Stimulated activated CD4-positive, alpha-beta T cell treated with anti-CD3 and anti-CD28 coated beads, Interleukin-1b, Interleukin-23, amount 100 ng/mL, for 24 hours (primary cell): ENCODE measurements around the gene CARNS1.

Experiments
- DNase-seq, 4 experiments: peaks; one replicate each; pipeline ENCODE4 v3.0.0-alpha.2; 2020; ENCODE audit warnings: low read depth in 4 of 4, low spot score in 1 of 4

Gene CARNS1

DNA sequence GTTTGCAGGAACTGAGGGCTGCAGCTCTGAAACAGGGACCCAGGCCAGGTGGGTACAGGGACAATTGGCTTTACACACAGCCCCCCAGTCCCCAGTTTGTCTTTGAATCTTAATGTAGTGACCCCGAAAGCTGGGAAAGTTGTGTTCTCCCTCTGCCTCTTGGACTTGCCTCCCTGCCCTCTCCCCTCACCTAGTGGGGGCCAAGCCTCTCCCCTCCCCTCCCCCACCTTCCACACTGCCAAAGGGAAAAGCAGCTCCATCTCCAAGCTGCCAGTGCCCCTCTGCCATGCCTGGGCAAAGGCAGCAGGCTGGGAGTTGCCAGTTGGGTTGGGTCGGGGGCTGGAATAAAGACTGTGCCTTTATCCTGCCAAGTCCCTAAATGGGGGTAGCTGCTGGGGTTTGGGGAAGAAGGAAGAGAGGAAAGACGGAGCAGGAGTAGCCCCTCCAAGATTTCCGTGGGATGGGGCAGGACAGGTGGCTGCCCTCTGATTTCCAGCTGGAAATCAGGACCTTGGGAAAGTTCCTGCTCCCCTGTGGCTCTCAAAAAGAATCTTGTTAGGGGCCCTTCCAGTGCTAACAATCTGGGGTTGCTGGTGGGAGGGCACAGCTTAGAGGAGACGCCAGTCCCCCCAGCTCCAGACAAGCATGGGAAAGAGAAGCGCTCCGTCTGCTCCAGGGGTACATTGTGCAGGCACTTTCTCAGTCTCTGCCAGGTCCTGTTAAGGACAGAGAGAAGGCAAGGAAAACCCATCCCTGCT is 39.2 kb upstream of the CARNS1 start:
- DNase-seq: no peak

DNA sequence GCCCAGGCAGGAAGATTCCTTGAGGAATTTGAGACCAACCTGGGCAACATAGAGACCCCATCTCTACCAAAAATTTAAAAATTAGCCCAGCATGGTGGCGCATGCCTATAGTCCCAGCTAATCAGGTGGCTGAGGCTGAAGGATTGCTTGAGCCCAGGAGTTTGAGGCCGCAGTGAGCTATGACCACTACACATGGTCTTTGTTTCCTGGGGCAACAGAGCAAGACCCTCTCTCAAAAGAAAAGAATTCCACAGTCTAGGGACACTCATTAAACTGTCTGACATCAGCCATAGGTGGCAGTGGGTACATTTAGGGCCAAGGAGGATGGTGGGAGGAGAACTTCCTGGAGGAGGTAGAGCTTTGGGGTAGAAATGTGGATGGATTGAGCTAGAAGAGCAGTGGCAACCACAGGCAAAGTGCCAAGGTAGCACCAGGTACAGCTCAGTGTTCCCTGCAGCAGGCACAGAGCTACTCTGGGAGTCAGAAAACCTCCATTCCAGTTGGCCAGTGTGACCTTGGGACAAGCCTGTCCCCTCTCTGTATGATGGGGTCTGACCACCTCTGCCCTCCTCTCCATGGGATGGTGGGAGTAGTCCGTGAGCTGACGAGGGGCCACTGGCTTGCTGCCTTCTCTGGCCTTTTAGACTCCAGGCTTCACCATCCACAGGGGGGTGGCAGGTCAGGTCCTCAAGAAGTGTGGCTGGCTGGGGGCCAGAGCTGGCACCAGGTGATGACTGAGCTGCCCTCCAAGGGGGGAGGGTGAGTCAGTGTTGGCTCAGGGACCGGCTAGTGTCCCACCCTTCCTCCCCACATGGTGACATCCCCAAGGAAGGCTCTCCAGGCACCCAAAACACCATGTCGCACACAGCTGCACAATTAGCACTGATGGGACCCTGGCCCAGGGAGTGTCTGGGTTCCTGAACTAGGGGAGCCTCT is 38.3 kb upstream of the CARNS1 start:
- DNase-seq: no peak

DNA sequence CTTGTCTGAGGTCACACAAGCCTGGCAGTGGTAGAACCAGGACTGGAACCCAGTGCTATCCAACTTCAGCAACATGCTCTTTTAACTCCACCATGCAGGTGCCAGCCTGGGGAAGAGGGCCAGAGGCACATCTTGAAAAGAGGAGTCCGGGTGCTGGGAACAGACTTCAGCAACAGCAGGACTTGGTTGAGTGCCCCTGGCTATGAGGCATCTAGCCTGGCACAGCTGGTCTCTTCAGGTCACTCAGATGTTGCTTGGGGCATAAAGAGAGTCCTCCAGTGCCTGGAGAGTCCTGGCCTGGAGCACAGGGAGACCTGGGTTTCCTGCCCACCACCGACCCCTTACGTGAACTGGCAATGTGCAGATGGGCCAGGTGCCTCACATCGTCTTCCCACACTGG is 36.9 kb upstream of the CARNS1 start:
- no peak for DNase-seq

DNA sequence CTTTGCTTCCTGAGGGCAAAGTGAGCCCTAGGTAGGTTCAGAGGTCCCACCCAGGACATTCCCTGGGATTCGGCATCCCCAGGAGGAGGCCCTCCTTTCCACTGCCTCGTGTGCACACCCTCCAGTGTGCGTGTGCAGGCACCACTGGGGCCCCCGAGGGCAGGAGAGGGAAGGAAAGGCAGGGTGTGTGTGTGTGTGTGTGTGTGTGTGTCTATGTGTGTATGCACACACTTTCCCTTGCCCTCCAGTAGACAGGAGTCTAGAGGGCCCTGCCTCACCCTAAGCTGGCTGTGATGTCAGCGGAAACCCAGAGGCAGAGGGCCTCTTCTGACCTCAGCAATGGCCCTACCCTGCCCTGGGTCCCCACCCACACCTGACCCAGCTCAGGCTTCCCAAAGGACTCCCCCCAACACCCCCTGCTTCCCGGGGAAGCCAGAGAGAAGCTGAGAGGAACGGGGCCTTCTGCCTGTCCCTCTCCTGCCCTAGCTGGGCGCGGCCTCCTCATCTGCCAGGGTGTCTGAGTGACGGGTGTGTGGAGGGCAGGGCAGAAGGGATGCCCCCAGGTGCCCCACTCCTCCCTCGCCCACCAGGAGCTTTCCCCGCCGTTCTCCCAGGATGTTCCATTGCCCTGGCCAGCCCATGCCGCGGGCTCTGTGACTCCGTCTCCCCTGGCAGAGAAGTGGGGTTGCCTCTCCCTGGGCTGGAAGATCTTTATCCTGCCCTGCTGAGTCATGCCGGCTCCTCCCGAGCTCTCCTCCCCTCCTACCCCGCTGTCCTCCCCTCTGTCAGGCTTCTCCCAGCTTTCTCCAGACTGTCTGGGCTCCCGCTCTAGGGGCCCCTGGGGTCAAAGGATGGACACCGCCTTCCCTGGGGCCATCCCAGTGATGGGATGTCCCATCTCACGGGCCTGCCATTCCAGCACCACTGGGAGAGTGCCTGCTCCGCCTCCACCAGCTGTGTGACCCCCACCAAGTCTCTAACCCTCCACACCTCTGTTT is 36.1 kb upstream of the CARNS1 start:
- DNase-seq: no peak

DNA sequence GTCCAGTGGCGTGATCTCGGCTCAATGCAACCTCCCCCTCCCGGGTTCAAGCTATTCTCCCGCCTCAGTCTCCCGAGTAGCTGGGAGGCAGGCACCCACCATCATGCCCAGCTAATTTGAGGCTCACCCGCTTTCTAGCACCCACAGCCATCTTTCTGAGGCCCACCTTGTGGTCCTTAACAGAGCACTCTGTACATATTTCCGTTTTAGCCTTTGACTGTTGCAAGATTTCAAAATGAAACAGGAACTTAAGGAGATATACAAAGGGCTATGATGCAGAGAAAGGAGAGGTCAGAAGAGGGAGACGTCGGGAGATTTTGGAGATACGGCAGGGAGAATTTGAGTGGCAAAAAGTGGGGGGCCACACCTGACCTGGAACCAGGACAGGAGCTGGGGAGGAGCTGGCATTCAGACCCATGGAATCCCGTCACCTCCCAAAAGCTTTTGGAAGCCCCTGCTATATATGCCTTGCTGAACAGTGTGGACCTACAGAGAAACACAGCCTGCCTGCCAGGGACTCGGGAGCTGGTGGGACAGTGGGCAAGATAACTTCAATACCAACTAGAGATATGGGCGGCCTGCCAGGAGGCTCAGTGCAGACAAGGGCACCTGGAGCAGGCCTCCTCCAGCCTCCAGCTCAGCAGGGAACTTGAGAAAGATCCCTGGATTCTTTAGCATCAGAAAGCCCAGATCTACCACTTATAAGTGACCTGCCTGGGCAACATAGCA is 34.1 kb upstream of the CARNS1 start:
- DNase-seq: no peak

DNA sequence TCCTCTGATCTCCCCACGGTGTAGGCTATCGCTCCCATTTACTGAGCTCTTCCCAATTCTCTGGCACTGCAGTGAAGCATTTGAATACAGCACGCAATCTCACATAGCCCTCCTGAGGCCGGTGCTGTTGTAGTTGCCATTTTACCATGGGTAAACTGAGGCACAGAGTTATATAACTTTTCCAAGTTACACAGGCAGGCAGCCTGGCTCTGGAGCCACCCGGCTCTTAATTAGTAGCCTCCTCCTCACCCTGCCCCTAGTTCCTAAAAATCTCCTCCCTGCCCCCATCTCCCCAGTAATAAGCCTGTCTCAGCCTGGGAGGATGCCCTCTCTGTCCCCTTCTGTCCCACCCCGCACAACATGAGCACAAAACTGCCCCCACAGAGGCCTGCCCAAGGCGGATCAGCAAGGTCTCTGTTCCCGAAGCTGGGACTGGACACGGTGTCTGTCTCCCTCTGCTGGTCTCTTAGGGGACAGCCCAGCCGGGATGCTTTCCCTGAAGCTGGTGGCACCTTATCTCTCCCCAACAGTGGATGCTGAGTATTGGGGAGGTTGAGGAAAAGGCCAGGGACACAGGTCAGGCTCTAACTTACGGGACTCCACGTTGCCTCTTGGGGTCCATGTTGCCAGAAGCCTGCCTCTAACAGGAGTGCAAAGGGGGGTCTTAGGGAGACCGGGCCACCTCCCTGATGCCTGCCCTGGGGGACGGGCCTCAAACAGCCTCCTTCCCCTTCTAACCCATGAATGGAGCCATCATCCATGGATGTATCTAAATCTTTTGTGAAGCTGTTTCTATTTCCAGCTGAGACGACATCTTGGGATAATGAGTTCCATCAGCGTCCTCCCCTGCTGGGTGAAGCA is 33.0 kb upstream of the CARNS1 start:
- peak; percentile 54 to 70 (median 66) for DNase-seq

DNA sequence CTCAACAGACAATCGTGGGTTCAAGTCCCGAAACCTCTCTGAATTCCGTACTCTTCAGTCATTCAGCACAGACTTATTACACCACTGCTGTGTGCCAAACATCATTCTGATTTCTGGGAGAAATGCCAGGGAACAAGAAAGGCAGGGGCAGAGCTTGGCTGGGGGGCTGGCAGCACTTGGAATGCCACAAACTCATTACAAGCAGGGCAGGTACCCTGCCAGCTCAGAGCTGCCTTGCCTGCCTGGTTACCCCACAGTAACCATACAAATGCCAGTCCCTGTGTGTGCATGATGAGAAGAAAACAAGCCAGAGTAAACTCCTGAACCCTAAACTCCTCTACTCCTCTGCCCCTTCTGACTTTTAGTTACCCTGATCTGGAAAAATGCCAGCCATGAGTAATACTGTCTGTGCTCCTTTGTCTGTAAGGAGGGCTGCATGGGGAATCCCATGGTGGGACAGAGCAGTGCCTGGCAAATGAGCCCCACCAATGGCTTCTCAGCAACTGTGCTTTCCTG is 30.6 kb upstream of the CARNS1 start:
- DNase-seq: no peak

DNA sequence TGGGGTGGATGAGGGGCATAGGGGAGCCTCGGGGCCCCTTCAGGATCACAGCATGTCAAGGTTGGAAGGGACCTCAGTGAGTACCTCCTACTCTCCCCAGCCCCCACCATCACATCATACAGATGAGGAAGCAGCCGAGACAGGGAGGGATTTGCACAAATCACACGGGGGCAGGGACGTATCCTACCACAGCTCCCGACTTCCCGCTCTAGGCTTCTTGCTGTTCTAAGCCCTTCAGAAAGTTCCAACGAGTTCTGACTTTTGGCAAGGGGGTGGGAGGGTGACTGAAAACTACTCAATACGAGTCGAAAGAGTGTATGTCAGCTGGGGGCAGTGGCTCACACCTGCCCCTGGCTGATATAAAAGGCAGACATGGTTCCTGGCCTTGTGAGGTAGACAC is 28.4 kb upstream of the CARNS1 start:
- DNase-seq: no peak

DNA sequence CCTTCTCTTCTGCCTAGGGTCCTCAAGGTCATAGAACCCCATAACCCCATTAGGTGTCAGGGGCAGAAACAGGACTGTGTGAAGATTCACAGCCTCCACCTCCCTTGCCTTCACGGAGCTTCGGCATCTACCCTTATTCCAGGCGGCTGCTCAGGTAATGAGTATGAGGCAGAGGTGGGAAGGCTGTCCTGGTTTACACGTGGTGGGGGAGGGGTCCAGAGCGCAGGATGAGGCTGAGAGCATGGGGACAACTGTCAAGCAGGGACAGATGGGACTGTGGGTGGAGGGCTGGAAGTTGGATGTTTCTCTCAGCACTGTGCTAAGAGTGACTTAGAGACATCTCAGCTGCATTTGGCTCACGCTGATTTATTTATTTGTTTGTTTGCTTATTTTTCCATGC is 28.0 kb upstream of the CARNS1 start:
- no peak for DNase-seq

DNA sequence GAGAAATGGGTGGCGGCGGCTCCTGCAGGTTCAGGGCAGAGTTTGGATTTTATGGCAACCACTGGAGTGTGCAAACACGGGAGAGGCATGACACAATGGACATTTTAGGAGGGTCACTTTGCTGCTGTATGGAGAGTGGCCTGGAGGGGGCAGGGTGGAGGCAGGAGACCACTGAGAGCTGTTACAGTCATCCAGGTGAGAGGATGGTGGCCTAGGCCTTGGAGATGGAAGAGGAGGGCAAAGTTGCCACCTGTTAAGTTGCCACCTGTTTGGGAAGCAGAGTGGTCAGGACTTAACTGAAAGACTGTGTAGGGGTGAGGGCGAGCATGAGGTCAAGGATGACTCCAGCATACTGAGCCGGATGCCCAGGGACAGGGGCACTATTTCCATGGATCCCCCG is 26.0 kb upstream of the CARNS1 start:
- no peak for DNase-seq

DNA sequence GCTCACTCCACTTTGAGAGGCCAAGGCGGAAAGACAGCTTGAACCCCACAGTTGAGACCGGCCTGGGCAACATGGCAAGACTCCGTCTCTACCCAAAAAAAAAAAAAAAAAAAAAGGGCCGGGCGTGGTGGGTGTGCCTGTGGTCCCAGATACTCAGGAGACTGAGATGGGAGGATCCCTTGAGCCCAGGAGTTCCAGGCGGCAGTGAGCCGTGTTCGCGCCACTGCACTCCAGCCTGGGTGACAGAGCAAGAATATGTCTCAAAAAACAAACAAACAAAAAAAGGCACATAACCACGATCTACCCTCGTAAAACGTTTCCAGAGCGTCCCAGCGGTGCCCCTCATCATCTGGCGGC is 24.6 kb upstream of the CARNS1 start:
- DNase-seq: no peak

DNA sequence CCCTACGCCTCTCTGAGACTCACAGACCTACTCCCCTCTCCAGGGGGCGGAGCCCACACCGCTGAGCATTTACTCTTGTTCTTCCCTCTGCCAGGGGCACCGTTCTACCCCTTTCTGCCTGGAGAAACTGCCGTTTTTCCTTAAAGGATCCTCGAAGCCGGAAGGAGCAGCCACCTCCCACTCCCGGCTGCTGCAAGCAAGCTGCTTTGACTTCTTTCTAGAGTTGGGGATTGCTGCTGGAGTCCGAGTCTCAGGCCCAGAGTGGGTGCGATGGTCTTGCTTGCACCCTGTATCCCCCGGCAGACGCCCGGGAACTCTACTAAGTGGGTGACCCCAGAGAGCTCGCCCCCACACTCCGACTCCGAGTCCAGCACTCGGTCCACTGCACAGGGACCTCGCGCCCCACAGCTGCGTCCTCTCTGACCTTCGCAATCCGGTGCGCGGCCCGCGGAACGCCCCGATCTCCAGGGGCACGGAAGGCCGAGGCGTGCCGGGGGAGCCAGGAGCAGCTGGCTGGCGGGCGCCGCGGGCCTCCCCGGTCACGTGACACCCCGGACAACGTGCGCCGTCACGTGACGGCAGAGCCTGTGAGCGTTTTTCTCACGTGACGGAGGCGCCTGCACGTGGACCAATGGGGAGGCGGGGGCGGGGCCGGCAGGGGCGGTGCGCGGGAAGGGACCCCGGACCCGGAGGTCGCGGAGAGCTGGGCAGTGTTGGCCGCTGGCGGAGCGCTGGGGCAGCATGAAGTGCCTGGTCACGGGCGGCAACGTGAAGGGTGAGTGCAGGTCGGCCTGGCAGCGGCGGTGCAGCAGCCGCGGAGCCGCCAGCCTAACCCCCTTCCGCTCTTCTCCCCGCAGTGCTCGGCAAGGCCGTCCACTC is 23.9 kb upstream of the CARNS1 start, which contains the start of gene RAD9A:
Gene RAD9A, plus strand, starts transcription at position 683 of the 879 bp plus-strand sequence. Its CDS starts 59 bp downstream, at position 742.
- peak; percentile 81 to 92 (median 84) for DNase-seq

DNA sequence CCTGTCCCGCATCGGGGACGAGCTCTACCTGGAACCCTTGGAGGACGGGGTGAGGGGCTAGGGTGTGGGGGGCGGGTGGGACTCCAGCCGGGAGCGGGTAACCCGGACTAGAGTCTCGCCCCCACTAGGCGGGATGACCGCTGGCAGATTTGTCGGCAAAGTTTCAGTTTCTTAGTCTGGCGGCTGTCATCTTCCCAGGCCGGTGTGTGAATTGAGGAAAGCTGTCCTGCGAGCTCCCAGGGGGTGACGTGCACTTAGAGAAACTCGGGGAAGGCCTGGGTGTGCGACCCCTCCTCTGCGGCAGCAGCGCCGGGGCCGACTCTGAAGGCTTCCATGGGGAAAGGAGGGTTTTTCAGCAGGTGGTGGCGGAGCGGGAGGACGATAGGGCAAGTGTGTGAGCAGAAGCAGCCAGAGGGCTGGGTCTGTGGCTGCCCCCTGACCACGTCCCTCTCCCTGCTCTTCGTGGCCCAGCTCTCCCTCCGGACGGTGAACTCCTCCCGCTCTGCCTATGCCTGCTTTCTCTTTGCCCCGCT is 23.2 kb upstream of the CARNS1 start:
- no peak for DNase-seq

DNA sequence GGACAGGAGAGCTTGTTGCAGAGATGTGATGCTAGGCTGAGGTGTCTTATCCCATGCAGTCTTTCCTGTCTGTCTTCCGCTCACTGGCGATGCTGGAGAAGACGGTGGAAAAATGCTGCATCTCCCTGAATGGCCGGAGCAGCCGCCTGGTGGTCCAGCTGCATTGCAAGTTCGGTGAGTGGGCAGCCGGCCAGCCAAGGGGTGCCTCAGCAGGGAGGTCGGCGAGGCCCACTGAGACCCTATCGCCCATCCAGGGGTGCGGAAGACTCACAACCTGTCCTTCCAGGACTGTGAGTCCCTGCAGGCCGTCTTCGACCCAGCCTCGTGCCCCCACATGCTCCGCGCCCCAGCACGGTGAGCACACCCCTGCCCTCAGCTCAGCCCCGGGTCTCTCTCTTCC is 22.0 kb upstream of the CARNS1 start:
- DNase-seq: no peak

DNA sequence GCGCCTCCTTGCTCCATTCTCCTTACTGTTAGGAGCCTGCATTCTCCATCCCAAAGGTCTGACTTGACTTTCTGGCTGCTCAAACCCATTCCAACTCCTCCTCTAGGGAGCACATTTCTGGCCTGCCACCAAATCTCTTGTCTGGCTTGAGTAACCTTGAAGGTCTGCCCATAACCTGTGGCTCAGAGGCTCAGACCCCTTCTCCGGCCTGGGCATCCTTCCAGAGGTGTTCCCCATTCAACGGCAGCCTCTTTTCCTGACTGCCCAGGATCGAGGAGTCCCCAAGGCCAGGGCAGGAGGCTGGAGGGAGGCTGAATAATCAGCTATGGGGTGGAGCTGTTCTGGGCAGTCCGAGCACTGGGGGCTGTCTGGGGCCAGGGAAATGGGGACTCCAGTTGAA is 21.5 kb upstream of the CARNS1 start:
- DNase-seq: no peak

DNA sequence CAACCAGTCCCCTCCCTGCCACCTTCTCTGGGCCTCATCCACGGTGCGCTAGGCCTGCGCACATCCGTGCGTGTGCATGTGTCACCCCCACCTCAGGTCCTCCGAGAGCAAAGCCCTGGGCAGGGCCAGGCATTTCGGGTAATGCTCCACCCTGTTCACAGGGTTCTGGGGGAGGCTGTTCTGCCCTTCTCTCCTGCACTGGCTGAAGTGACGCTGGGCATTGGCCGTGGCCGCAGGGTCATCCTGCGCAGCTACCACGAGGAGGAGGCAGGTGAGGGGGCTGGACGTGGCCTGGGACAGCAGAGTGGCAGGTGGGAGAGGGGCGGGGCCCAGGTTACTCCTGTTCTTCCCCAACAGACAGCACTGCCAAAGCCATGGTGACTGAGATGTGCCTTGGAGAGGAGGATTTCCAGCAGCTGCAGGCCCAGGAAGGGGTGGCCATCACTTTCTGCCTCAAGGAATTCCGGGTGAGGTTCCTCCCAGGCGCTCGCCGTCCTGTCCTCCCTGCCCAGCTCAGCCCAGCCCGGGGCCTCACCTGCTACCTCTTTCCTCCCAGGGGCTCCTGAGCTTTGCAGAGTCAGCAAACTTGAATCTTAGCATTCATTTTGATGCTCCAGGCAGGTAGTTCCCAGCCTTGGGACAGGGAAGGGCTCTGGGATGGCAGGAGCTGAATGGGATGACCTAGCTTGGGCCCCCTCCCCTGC is 19.8 kb upstream of the CARNS1 start:
- no peak for DNase-seq

DNA sequence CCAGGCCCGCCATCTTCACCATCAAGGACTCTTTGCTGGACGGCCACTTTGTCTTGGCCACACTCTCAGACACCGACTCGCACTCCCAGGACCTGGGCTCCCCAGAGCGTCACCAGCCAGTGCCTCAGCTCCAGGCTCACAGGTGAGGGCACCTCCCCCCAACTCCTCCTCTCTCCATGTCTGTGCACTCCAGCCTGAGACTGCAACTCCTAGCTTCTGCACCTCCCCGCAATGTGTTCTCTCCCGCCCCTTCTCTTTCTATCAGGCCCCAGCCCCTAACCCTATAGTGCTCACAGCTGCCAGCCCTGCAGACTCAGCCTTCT is 19.3 kb upstream of the CARNS1 start:
- DNase-seq: no peak
